ENCODE results near the gene TREX2.

DNA sequence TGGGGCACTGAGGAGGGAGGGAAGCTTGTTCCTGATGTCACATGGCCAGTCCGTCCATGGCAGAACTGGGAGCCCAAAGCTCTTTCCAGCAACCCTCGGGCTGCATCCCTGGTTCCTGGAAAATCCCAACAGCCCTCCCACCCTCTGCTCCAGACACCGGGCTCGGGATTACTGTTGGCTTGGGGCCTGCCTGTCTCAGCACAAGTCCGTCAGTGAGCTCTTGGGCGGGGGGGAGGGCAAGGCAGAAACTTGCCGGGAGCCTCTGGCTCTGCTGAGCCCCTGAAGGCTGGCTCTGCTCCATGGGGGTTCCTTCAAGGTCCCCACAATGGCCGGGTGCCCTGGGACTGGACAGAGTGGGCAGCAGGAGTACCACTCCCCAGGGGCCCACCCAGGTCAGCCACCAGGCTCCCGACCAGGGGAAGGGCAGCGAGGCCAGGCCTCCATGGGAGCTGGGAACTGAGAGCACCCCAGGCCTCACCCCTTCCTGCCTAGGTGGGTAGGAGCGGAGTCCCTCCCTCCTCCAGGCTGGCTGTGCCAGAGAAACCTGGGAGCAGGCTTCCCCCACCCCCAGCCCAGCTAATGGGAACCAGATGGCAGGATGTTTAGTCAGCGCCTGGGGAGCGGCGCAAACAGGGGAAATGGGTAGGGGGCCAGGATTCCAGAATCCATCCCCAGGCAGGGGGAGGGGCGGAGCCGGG lies 31.0 kb upstream of the TREX2 start:
- TF ChIP-seq, protein P1, sequence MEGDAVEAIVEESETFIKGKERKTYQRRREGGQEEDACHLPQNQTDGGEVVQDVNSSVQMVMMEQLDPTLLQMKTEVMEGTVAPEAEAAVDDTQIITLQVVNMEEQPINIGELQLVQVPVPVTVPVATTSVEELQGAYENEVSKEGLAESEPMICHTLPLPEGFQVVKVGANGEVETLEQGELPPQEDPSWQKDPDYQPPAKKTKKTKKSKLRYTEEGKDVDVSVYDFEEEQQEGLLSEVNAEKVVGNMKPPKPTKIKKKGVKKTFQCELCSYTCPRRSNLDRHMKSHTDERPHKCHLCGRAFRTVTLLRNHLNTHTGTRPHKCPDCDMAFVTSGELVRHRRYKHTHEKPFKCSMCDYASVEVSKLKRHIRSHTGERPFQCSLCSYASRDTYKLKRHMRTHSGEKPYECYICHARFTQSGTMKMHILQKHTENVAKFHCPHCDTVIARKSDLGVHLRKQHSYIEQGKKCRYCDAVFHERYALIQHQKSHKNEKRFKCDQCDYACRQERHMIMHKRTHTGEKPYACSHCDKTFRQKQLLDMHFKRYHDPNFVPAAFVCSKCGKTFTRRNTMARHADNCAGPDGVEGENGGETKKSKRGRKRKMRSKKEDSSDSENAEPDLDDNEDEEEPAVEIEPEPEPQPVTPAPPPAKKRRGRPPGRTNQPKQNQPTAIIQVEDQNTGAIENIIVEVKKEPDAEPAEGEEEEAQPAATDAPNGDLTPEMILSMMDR (conservative IDR thresholded peaks at IDR 0.05; ENCODE audit: low read depth in 2 of 2): no peak
- TF ChIP-seq EZH2 (IDR thresholded peaks at IDR 0.05; ENCODE audit: low read depth, unreplicated experiment): no peak
- no peak for TF ChIP-seq POLR2AphosphoS5 (IDR thresholded peaks at IDR 0.05; ENCODE audit: low read depth)
- no peak for TF ChIP-seq JUNB (IDR thresholded peaks at IDR 0.05; ENCODE audit: unreplicated experiment)
- TF ChIP-seq CREB1 (CRISPR knock-in tag; IDR thresholded peaks at IDR 0.05; ENCODE audit: low read depth): no peak
- TF ChIP-seq STAT1 (IDR thresholded peaks at IDR 0.05; ENCODE audit: unreplicated experiment): no peak

Data from GM23338 (cell line).